Hepatocyte (in vitro differentiated cells): Measurements from ENCODE around the gene RANBP3. TPM values are rescaled to one million over a fixed set of nuclear protein-coding genes. Genes with fewer than 3 reads are reported as not detected.

Source experiments
- DNase-seq: peaks from one replicate; pipeline ENCODE4 v3.0.0-alpha.2; 2016; ENCODE audit warnings: low spot score
- H2AFZ ChIP-seq: fragments of 200-600 bp; sonication (generic); 2 replicates; pipeline ENCODE4 v1.6.0; 2016; ENCODE audit warnings: antibody characterized with exemption, mild to moderate bottlenecking
- H3K27ac ChIP-seq: fragments of 200-600 bp; sonication (generic); 2 replicates; pipeline ENCODE4 v1.5.1; 2016; ENCODE audit warnings: mild to moderate bottlenecking
- H3K27me3 ChIP-seq: fragments of 200-600 bp; sonication (generic); 2 replicates; pipeline ENCODE4 v1.6.1; 2016
- H3K36me3 ChIP-seq: fragments of 200-600 bp; sonication (generic); replicated peaks from 2 replicates; pipeline ENCODE4 v1.5.1; 2016; ENCODE audit warnings: low read depth; ENCODE audit not compliant: insufficient read depth
- H3K4me1 ChIP-seq: fragments of 200-600 bp; sonication (generic); 2 replicates; pipeline ENCODE4 v1.5.1; 2016; ENCODE audit warnings: mild to moderate bottlenecking, moderate library complexity; ENCODE audit not compliant: insufficient read depth
- H3K4me2 ChIP-seq: fragments of 200-600 bp; sonication (generic); 2 replicates; pipeline ENCODE4 v1.6.0; 2016
- H3K4me3 ChIP-seq: fragments of 200-600 bp; sonication (generic); 2 replicates; pipeline ENCODE4 v1.5.1; 2016; ENCODE audit warnings: mild to moderate bottlenecking
- H3K79me2 ChIP-seq: fragments of 200-600 bp; sonication (generic); 2 replicates; pipeline ENCODE4 v1.6.0; 2017; ENCODE audit warnings: mild to moderate bottlenecking
- H3K9me2 ChIP-seq: fragments of 200-600 bp; sonication (generic); replicated peaks from 2 replicates; pipeline ENCODE4 v1.6.0; 2017; ENCODE audit warnings: mild to moderate bottlenecking; ENCODE audit not compliant: insufficient read depth
- H3K9me3 ChIP-seq: fragments of 200-600 bp; sonication (generic); 2 replicates; pipeline ENCODE4 v1.5.1; 2016; ENCODE audit warnings: low read depth, mild to moderate bottlenecking
- H4K20me1 ChIP-seq: fragments of 200-600 bp; sonication (generic); 2 replicates; pipeline ENCODE4 v1.6.0; 2016; ENCODE audit warnings: mild to moderate bottlenecking; ENCODE audit not compliant: insufficient read depth, poor library complexity, severe bottlenecking
- EZH2 ChIP-seq: fragments of 200-600 bp; sonication (generic); IDR thresholded peaks from 2 replicates; pipeline ENCODE4 v1.6.1; 2016; ENCODE audit warnings: antibody characterized with exemption, mild to moderate bottlenecking, borderline replicate concordance
- EZH2phosphoT487 ChIP-seq: fragments of 200-600 bp; sonication (generic); IDR thresholded peaks from one replicate; pipeline ENCODE4 v1.6.1; 2018; ENCODE audit warnings: antibody characterized with exemption, mild to moderate bottlenecking, low read depth, moderate library complexity; ENCODE audit not compliant: unreplicated experiment, severe bottlenecking
- WGBS: methylation state at CpG from one replicate; pipeline ENCODE4 v1.1.6; 2016; ENCODE audit warnings: low lambda C conversion rate; ENCODE audit errors: missing lambda C conversion rate; 5-methylcytosine and 5-hydroxymethylcytosine counted together
- polyA plus RNA-seq: library from polyadenylated mRNA; unstranded; fragments of >200 nt; fragmentation: Nextera tagmentation; extraction: Ambion mirVana; gene quantifications from 2 replicates; pipeline ENCODE4 v1.2.1, GENCODE V29; 2016
- total RNA-seq: library from RNA; depleted of rRNA; stranded (reverse); fragments of >200 nt; gene quantifications from 2 replicates; pipeline ENCODE4 v1.2.3, GENCODE V29; 2014
- TF ChIP-seq, protein P1 (sequence below): fragments of 200-600 bp; sonication (generic); IDR thresholded peaks from 2 replicates; pipeline ENCODE4 v1.5.1; 2016; ENCODE audit warnings: antibody characterized with exemption, mild to moderate bottlenecking; ENCODE audit not compliant: poor library complexity

The RANBP3 gene
- total and polyA plus RNA-seq, 2 experiments from 2014 or later = 10.4 to 51.0 TPM

DNA sequence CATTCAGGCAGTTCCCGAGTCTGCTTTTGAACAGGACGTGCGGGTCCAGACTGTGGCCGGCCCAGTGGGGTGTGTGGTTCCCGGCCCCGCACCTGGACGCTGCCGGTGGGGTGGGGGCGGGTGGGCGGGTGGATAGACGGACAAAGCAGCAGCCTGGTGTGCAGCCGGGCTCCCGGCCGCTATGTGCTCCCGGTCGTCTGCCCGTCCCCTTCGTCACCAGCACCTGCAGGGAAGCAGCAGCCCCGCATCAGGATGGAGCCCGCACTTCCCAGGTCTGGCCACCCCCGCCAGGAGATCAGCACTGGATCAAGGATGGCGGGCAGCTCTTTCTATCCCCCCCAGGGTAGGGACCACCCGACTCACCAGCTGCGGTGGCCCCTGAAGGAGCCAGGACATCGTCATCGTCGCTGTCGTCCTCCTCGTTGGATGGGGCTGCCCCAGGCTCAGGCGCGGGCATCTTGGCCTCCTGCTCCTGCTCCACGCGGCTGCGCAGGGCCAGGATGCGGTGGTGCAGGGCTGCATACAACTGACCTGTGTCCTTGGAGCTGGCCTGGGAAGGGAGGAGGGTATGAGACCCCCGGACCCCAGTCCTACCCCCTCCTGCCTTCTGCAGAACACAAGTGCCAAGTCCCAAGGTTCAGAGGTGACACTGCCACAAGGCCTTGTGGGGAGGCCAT lies 60.4 kb downstream of the RANBP3 start:
- H3K9me3 ChIP-seq = no peaks in the 10 kb centered on the region
- no peaks in the 10 kb centered on the region for H3K27me3 ChIP-seq
- WGBS = 99% methylated on average over 23 of the region's 36 CpGs
- no peak overlapping the region for H3K4me3 ChIP-seq
- H3K27ac ChIP-seq = no peak overlapping the region
- no peaks in the 10 kb centered on the region for H3K36me3 ChIP-seq
- TF ChIP-seq, protein P1, sequence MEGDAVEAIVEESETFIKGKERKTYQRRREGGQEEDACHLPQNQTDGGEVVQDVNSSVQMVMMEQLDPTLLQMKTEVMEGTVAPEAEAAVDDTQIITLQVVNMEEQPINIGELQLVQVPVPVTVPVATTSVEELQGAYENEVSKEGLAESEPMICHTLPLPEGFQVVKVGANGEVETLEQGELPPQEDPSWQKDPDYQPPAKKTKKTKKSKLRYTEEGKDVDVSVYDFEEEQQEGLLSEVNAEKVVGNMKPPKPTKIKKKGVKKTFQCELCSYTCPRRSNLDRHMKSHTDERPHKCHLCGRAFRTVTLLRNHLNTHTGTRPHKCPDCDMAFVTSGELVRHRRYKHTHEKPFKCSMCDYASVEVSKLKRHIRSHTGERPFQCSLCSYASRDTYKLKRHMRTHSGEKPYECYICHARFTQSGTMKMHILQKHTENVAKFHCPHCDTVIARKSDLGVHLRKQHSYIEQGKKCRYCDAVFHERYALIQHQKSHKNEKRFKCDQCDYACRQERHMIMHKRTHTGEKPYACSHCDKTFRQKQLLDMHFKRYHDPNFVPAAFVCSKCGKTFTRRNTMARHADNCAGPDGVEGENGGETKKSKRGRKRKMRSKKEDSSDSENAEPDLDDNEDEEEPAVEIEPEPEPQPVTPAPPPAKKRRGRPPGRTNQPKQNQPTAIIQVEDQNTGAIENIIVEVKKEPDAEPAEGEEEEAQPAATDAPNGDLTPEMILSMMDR = no peak
- TF ChIP-seq EZH2phosphoT487 (no peak), EZH2 (no peak)
- no peaks in the 10 kb centered on the region for H3K79me2 ChIP-seq
- H3K9me2 ChIP-seq = no peaks in the 10 kb centered on the region
- H3K4me2 ChIP-seq = no peak overlapping the region
- peaks cover 30% of the 10 kb centered on the region for H3K4me1 ChIP-seq
- H4K20me1 ChIP-seq = no peaks in the 10 kb centered on the region
- H2AFZ ChIP-seq = no peak overlapping the region
- DNase-seq = no peak

DNA sequence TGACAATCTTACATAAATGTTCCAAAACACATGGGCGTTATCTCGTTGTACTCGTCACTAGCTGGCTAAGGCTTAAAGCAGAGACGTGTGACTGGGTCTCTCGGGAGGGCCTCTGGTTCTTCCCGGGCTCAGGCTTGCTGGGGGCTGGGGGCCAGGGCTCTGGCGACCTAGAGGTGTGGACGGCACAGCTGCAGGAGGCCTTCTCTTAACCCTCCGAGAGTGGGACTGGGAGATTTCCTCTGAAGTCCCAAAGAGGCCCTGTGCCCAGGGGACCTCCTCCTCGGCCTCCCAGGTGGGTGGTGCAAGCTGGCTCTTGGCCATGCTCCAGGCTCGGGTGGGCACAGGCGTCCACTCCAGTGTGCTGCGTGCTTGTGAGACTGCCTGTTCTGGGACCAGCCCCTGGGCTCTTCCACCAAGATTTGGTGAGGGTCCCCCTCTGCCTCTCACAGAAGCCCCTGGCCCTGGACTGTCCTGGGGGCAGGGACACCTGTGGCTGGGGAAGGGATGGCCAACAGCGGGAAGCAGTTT lies 61.7 kb downstream of the RANBP3 start:
- Histone ChIP-seq H3K9me3 (no peaks in the 10 kb centered on the region), H3K4me3 (no peak overlapping the region), H3K4me2 (peak overlapping the region; percentile 73), H3K27me3 (no peaks in the 10 kb centered on the region), H3K27ac (peak overlapping the region; percentile 90), H4K20me1 (no peaks in the 10 kb centered on the region), H2AFZ (no peak overlapping the region), H3K36me3 (no peaks in the 10 kb centered on the region), H3K4me1 (peaks cover 30% of the 10 kb centered on the region), H3K9me2 (no peaks in the 10 kb centered on the region), H3K79me2 (no peaks in the 10 kb centered on the region)
- TF ChIP-seq EZH2 (no peak), EZH2phosphoT487 (no peak)
- TF ChIP-seq, protein P1 = no peak
- WGBS = 68% methylated on average over 14 of the region's 14 CpGs
- no peak for DNase-seq

DNA sequence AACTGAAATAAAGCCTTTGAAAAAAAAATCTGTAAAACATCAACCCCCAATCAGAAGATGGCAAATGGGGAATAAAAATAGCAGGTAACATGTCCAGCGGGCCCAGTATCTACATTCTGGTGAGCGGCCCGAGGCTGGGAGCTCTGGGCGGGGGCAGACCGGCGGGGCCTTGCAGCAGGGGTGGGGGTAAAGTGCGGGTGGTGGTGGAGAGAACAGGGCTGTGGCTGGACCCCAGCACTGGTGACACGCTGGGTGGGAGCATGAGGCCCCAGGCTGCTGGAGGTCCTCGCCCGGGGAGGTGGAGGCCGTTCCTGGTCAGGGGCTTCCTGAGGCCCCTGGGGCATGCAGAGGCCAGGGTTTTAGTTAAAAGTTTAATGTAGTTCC lies 62.2 kb downstream of the RANBP3 start:
- H3K27ac ChIP-seq = peak overlapping the region; percentile 90
- TF ChIP-seq EZH2phosphoT487 (no peak), EZH2 (no peak)
- TF ChIP-seq, protein P1 = no peak
- no peaks in the 10 kb centered on the region for H3K9me3 ChIP-seq
- no peaks in the 10 kb centered on the region for H3K36me3 ChIP-seq
- H3K4me2 ChIP-seq = peak overlapping the region; percentile 73
- H4K20me1 ChIP-seq = no peaks in the 10 kb centered on the region
- DNase-seq = no peak
- H3K27me3 ChIP-seq = no peaks in the 10 kb centered on the region
- no peaks in the 10 kb centered on the region for H3K79me2 ChIP-seq
- H3K9me2 ChIP-seq = no peaks in the 10 kb centered on the region
- WGBS = 50% methylated on average over 11 of the region's 11 CpGs
- H2AFZ ChIP-seq = no peak overlapping the region
- peaks cover 30% of the 10 kb centered on the region for H3K4me1 ChIP-seq
- no peak overlapping the region for H3K4me3 ChIP-seq
